PC-9 (cell line): ENCODE measurements around the gene GOT1.

Source experiments
- CTCF ChIP-seq: fragments of 200-600 bp; sonication (generic); conservative IDR thresholded peaks from 2 replicates; pipeline ENCODE4 v1.6.1; 2017; ENCODE audit warnings: mixed run types, antibody characterized with exemption, mild to moderate bottlenecking, moderate library complexity
- EZH2 ChIP-seq: fragments of 200-600 bp; sonication (generic); IDR thresholded peaks from 2 replicates; pipeline ENCODE4 v1.8.0; 2017; ENCODE audit warnings: antibody characterized with exemption, low read depth

- TF ChIP-seq CTCF (no peak), EZH2 (no peak)
Measured at GRCh38 chr10:99425204-99425603, 5.2 kb downstream of the GOT1 start.
